ENCODE results near the gene ABCC3.
"Not testable (repeated sequence)": the region's sequence is repeated elsewhere in the genome, so short reads cannot be mapped to it uniquely, and the experiment has no call there.

The ABCC3 gene

GRCh38 chr17:50668025-50668837 lies 33.5 kb downstream of the ABCC3 start:
- DNase-seq, result no peak

- DNase-seq, result no peak
These were observed 34.3 kb downstream of the ABCC3 start for GRCh38 chr17:50668838-50669581.

DNA sequence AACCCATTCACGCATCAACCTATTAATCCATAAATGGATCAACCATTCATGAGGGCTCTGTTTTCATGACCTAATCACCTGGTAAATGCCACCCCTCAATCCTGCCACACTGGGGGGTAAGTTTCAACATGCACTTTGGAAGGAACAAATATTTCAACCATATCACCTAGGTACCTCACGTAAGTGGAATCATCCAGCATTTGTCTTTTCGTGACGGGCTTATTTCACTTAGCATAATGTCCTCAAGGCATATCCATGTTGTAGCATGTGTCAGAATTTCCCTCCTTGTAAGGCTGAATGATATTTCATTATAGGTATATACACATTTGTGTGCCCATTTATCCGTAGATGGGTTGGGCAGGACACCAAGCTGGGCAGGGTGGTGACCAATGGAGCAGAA lies 37.4 kb downstream of the ABCC3 start:
- DNase-seq, result no peak

DNA sequence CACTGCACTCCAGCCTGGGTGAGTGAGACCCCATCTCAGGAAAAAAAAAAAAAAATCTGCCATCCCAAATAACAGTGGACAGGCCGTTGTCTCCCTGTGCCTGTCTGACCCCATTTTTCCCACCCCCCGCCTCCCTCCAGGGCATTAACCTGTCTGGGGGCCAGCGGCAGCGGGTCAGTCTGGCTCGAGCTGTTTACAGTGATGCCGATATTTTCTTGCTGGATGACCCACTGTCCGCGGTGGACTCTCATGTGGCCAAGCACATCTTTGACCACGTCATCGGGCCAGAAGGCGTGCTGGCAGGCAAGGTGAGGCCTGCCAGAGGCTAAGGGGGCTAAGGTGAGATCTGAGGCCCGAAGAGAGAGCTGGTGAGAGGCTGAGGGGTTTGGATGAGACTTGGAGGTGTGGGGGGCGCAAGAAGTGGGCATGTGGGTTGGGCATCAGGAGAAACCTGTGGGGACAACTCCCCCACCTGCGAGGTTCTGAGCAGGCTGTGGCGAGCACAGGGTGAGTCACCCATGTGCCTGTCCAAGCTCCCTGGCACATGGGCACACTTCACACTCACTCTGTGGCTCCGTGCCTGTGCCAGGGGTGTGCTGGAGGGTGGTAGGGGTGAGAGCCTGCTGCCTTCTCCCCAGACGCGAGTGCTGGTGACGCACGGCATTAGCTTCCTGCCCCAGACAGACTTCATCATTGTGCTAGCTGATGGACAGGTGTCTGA lies 38.3 kb downstream of the ABCC3 start:
- DNase-seq, result no peak

DNA sequence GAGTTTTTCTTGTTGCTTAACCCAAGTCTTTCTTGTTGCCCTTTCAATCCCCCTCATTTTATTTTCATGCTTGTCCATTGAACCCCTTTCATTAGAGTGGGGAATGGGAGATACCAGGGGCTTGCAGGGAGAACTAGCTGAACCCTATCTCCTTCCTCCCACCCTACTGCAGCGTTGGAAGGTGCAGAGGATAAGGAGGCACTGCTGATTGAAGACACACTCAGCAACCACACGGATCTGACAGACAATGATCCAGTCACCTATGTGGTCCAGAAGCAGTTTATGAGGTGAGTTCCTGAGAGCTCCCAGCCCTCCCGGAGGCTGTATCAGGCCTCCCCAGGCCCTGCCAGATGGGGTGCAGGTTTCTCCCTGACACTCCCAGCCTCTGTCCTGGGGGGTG lies 40.5 kb downstream of the ABCC3 start:
- DNase-seq, result no peak

DNA sequence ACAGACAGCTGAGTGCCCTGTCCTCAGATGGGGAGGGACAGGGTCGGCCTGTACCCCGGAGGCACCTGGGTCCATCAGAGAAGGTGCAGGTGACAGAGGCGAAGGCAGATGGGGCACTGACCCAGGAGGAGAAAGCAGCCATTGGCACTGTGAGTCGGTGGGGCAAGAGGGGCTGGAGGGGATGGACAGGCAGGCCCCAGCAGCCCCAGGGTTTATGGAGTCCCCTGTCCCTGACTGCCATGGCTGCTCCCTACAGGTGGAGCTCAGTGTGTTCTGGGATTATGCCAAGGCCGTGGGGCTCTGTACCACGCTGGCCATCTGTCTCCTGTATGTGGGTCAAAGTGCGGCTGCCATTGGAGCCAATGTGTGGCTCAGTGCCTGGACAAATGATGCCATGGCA lies 40.9 kb downstream of the ABCC3 start:
- DNase-seq, result no peak

DNA sequence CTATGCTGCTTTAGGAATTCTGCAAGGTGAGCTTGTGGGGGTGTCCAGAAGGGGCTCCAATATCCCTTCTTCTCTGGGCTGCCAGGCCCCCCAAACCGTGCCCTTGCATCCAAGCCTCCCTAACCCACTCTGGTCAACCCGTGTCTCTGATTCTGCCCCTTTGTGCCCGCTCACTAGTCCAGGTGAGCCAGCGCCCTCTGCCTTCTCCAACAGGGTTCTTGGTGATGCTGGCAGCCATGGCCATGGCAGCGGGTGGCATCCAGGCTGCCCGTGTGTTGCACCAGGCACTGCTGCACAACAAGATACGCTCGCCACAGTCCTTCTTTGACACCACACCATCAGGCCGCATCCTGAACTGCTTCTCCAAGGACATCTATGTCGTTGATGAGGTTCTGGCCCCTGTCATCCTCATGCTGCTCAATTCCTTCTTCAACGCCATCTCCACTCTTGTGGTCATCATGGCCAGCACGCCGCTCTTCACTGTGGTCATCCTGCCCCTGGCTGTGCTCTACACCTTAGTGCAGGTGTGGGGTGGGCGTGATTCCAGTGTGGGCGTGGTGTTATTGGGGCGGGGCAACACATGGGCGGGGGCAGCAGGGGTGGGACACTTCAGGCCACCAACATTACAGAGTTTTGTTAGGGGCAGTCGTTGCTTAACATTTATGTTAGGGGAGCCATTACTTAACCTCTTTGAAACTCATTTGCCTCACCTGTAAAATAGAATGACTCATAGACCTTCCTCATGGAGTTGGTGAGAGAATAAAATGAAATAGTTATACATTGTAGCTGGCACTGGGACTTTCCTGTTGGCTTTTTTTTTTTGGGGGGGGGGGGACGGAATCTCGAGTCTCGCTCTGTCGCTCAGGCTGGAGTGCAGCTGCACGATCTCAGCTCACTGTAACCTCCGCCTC lies 41.6 kb downstream of the ABCC3 start:
- no peak for DNase-seq

GRCh38 chr17:50677851-50678375 lies 43.2 kb downstream of the ABCC3 start:
- DNase-seq, result no peak

GRCh38 chr17:50679008-50679544 lies 44.4 kb downstream of the ABCC3 start:
- DNase-seq, result no peak

GRCh38 chr17:50680126-50680525 lies 45.4 kb downstream of the ABCC3 start:
- no peak for DNase-seq

- DNase-seq, result not testable (repeated sequence)
These were observed 46.0 kb downstream of the ABCC3 start for GRCh38 chr17:50680543-50681262.

DNA sequence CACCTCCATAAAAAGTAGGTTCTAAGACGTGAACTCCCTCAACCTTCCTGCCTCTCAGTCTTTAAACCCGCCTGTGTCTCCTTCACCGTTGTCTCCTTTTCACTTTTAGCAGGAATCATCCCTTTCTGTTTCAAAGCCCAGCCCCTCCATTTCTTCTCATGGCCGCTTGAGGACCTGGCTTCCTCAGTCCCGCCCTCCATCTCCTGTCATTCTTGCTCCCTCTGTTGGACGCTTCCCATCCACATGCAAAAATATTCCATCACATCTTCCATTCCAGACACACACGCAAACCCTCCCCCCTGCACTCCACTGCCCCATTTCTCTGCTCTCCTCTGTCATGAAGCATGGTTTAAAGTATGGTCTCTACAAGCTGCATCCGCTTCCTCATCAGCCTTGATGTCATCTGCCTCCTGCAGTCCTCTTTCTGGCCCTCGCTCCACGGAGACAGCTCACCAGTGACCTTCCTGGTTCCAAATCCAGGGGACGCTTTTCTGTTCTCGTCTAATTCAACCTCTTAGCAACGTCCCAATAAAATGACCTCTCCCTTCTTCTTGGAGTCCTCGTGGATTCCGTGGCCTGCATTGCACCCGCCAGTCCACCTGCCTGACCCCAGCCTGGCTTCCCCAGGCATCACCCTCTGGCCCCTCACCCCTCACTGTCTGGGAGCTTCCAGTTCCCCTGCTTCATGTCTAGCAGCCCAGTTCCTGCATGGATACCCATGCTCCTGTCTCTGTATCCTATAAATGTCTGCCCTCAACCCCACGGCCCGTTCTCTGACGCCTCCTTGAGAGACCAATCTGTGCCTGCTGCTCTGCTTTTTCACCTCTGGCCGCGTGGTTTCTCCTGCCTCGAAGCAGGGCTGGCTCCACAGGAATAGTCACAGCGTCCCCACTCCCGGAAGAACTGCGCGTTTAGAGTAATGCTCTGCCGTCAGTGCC lies 46.9 kb downstream of the ABCC3 start:
- DNase-seq, result no peak

GRCh38 chr17:50682441-50682840 lies 47.8 kb downstream of the ABCC3 start:
- DNase-seq, result no peak

DNA sequence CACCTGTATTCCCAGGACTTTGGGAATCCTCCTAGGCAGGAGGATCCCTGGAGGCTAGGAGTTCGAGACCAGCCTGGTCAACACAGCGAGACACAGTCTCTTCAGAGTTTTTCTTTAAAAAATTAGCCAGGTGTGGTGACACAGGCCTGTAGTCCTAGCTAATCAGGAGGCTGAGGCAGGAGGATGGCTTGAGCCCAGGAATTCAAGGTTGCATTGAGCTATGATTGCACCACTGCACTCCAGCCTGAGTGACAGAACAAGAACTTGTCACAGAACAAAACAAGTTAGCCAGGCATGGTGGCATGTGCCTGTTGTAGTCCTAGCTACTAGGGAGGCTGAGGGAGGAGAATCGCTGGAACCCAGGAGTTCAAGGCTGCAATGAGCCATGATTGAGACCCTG lies 48.3 kb downstream of the ABCC3 start:
- no peak for DNase-seq

- no peak for DNase-seq
These were observed 49.0 kb downstream of the ABCC3 start for GRCh38 chr17:50683434-50684287.

DNA sequence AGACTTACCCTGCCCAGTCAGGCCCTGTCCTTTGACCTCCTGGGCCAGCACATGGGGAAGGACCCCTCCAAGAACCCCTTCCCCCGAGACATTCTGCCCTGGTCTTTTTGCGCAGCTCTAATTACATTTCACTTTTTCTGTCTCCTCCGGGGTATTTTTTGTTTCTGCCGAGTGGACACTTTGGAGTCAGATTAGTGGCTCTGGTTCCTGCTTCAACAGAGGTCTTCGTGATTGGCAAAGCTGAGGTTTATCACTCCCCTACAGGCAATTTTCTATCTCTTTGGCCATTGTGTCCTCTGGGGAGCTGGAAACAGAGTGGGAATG lies 49.6 kb downstream of the ABCC3 start:
- no peak for DNase-seq

- DNase-seq, result no peak
These were observed 50.1 kb downstream of the ABCC3 start for GRCh38 chr17:50684612-50685333.

GRCh38 chr17:50685334-50685665 lies 50.6 kb downstream of the ABCC3 start:
- DNase-seq, result no peak
